ENCODE measurements around the gene MAP3K5. TPM values are rescaled to one million over a fixed set of nuclear protein-coding genes. Genes with fewer than 3 reads are reported as not detected.

MAP3K5 gene
- total and polyA plus RNA-seq, 2 of the 8 experiments (the other 6 are each of a cell fraction or from before 2014, with no cell fraction given), result 0.63 to 2.6 TPM

DNA sequence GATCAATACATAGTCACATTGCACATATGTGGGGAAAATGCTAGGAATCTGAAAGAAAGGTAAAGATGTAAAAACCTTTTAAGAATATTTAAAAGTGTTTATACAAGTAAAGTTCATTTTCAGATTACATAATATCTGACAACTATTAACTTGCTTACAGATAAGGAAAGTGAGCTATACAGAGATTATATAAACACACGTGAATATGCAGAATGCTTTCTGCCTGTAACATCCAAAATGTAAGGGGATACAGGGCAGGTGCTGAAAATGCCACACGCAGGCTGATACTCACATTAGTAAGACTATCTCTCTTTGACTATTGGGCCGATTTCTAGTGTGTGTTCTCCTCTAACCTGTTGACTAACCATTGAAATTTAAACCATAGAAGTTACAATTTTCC lies 224.1 kb downstream of the MAP3K5 start:
- no peak overlapping the region for H4K91ac ChIP-seq (replicated peaks; ENCODE audit: insufficient read length, low read length)
- no peak overlapping the region for H2BK20ac ChIP-seq (ENCODE audit: low read length)
- H3K4me2 ChIP-seq (ENCODE audit: insufficient read depth in 1 of 2, low read depth in 2 of 2, low read length in 2 of 2), result no peak overlapping the region
- CTCF ChIA-PET (ENCODE audit: partially characterized antibody), result interaction anchor here (0.8 to 2.4 kb wide), 2 partner anchors 18 to 76 kb away, joined by 3 to 7 read pairs; partner anchors contain the start of gene MAP7
- POLR2A ChIA-PET (ENCODE audit: partially characterized antibody), result no interaction called here
- H3K4me1 ChIP-seq (replicated peaks in 1 of 4; ENCODE audit: control insufficient read depth in 3 of 4, insufficient read depth in 4 of 4, low read length in 3 of 4), result no peaks in the 10 kb centered on the region
- H3K9me3 ChIP-seq (ENCODE audit: insufficient read depth in 2 of 2, low read depth in 1 of 2, low read length in 1 of 2), result no peaks in the 10 kb centered on the region
- no peak overlapping the region for H2BK12ac ChIP-seq (ENCODE audit: low read depth, low read length)
- no peak overlapping the region for H3K4me3 ChIP-seq (ENCODE audit: extremely low read depth in 1 of 4, insufficient read depth in 2 of 4, low read depth in 3 of 4, low read length in 4 of 4)
- no peak overlapping the region for H2BK15ac ChIP-seq (ENCODE audit: low read length)
- H3K79me1 ChIP-seq (ENCODE audit: low read depth, low read length), result no peaks in the 10 kb centered on the region
- no peak overlapping the region for H3K14ac ChIP-seq (ENCODE audit: insufficient read length)
- no peak overlapping the region for H4K5ac ChIP-seq (ENCODE audit: insufficient read length, low read depth, low read length)
- H3K9ac ChIP-seq (replicated peaks in 1 of 4; ENCODE audit: extremely low read depth in 1 of 4, low read depth in 3 of 4, low read length in 3 of 4), result no peak overlapping the region
- no peak for FAIRE-seq
- no peak overlapping the region for H2AK5ac ChIP-seq (ENCODE audit: low read depth, low read length)
- no peak overlapping the region for H3K56ac ChIP-seq (replicated peaks; ENCODE audit: insufficient read length, low read depth, low read length)
- no peaks in the 10 kb centered on the region for H4K20me1 ChIP-seq (replicated peaks in 1 of 2; ENCODE audit: control insufficient read depth in 1 of 2, insufficient read depth in 2 of 2, low read length in 2 of 2)
- H2BK120ac ChIP-seq (replicated peaks; ENCODE audit: low read depth, low read length), result no peak overlapping the region
- H3K27me3 ChIP-seq (replicated peaks in 1 of 4; ENCODE audit: control insufficient read depth in 3 of 4, extremely low read depth in 1 of 4, insufficient read depth in 3 of 4, low read length in 3 of 4), result no peaks in the 10 kb centered on the region
- no peak overlapping the region for H2BK5ac ChIP-seq (ENCODE audit: low read depth, low read length)
- H3K27ac ChIP-seq (ENCODE audit: low read depth, low read length), result no peak overlapping the region
- H3K4ac ChIP-seq (replicated peaks; ENCODE audit: insufficient read length, low read depth, low read length), result no peak overlapping the region
- no peak for DNase-seq (ENCODE audit: low read depth in 1 of 2, low spot score in 2 of 2)
- WGBS, 2 experiments (ENCODE audit: extremely low coverage in 1 of 2, insufficient coverage in 1 of 2, insufficient read length in 1 of 2, insufficient replicate concordance in 2 of 2, low coverage in 1 of 2, low lambda C conversion rate in 2 of 2, missing lambda C conversion rate in 1 of 2), result 92% methylated on average over 3 of the region's 3 CpGs; no CpG with 5 or more reads in 1 of the 2 experiments
- H2AFZ ChIP-seq (ENCODE audit: low read length), result no peak overlapping the region
- H4K8ac ChIP-seq (ENCODE audit: extremely low read depth, insufficient read depth, low read length), result no peak overlapping the region
- H3K79me2 ChIP-seq (ENCODE audit: control insufficient read depth in 1 of 2, insufficient read depth in 2 of 2, low read length in 2 of 2), result no peaks in the 10 kb centered on the region
- H3K23ac ChIP-seq (ENCODE audit: insufficient read length), result no peak overlapping the region
- H3K23me2 ChIP-seq (ENCODE audit: low read depth, low read length), result no peaks in the 10 kb centered on the region
- H3K18ac ChIP-seq (ENCODE audit: extremely low read depth, low read length), result no peak overlapping the region
- peaks cover 0 to 3% (median 0%) of the 10 kb centered on the region in 4 experiments; a peak in 1 of 8 replicates for H3K36me3 ChIP-seq (ENCODE audit: control insufficient read depth in 2 of 4, insufficient read depth in 4 of 4, low read length in 3 of 4)
- no peak for TF ChIP-seq SIN3A (conservative IDR thresholded peaks at IDR 0.05 in 1 of 2, IDR thresholded peaks at IDR 0.05 in 1 of 2; ENCODE audit: low read depth in 1 of 2, low read length in 2 of 2)
- no peak for TF ChIP-seq POLR2AphosphoS5 (IDR thresholded peaks at IDR 0.05; ENCODE audit: low read depth, low read length)
- TF ChIP-seq, protein P1, sequence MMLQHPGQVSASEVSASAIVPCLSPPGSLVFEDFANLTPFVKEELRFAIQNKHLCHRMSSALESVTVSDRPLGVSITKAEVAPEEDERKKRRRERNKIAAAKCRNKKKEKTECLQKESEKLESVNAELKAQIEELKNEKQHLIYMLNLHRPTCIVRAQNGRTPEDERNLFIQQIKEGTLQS (IDR thresholded peaks at IDR 0.05; ENCODE audit: insufficient read depth, low read depth, low read length), result no peak
- no peak for TF ChIP-seq ZNF274 (IDR thresholded peaks at IDR 0.05; ENCODE audit: borderline replicate concordance, extremely low read depth, low read length)
- no peak for TF ChIP-seq EGR1 (IDR thresholded peaks at IDR 0.05; ENCODE audit: borderline replicate concordance, low read depth, low read length)
- TF ChIP-seq CEBPB (IDR thresholded peaks at IDR 0.05; ENCODE audit: low read depth, low read length), result no peak
- no peak for TF ChIP-seq RAD21 (IDR thresholded peaks at IDR 0.05 in 1 of 2, conservative IDR thresholded peaks at IDR 0.05 in 1 of 2; ENCODE audit: low read depth in 2 of 2, low read length in 2 of 2)
- TF ChIP-seq HDAC6 (IDR thresholded peaks at IDR 0.05; ENCODE audit: low read depth, low read length), result no peak
- TF ChIP-seq, protein P2, sequence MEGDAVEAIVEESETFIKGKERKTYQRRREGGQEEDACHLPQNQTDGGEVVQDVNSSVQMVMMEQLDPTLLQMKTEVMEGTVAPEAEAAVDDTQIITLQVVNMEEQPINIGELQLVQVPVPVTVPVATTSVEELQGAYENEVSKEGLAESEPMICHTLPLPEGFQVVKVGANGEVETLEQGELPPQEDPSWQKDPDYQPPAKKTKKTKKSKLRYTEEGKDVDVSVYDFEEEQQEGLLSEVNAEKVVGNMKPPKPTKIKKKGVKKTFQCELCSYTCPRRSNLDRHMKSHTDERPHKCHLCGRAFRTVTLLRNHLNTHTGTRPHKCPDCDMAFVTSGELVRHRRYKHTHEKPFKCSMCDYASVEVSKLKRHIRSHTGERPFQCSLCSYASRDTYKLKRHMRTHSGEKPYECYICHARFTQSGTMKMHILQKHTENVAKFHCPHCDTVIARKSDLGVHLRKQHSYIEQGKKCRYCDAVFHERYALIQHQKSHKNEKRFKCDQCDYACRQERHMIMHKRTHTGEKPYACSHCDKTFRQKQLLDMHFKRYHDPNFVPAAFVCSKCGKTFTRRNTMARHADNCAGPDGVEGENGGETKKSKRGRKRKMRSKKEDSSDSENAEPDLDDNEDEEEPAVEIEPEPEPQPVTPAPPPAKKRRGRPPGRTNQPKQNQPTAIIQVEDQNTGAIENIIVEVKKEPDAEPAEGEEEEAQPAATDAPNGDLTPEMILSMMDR (IDR thresholded peaks at IDR 0.05; ENCODE audit: control extremely low read depth in 1 of 3, insufficient read depth in 1 of 3, low read depth in 1 of 3, low read length in 3 of 3), result no peak
- TF ChIP-seq KDM1A (IDR thresholded peaks at IDR 0.05; ENCODE audit: borderline replicate concordance, low read length), result no peak
- no peak for TF ChIP-seq TEAD4 (IDR thresholded peaks at IDR 0.05; ENCODE audit: low read depth, low read length)

Data from H1 (cell line).